Left ventricle myocardium inferior (tissue), 1 donor: Measurements from ENCODE around the gene BCAT1. TPM values are rescaled to one million over a fixed set of nuclear protein-coding genes. Genes with fewer than 3 reads are reported as not detected.
"Not testable (repeated sequence)": the region's sequence is repeated elsewhere in the genome, so short reads cannot be mapped to it uniquely, and the experiment has no call there.

ENCODE experiments used
- DNase-seq: peaks from one replicate; pipeline ENCODE4 v3.0.0-alpha.2; 2020
- H3K27ac ChIP-seq: fragments of 200-600 bp; replicated peaks from 2 replicates; pipeline ENCODE4 v1.8.0; 2021
- H3K27me3 ChIP-seq: fragments of 200-600 bp; 2 replicates; pipeline ENCODE4 v1.8.0; 2021; ENCODE audit warnings: low read depth
- H3K36me3 ChIP-seq: fragments of 200-600 bp; 2 replicates; pipeline ENCODE4 v1.8.0; 2021
- H3K4me1 ChIP-seq: fragments of 200-600 bp; 2 replicates; pipeline ENCODE4 v1.8.0; 2021
- H3K4me3 ChIP-seq: fragments of 200-600 bp; 2 replicates; pipeline ENCODE4 v1.8.0; 2021; ENCODE audit warnings: mild to moderate bottlenecking, moderate library complexity
- H3K9me3 ChIP-seq: fragments of 200-600 bp; replicated peaks from 2 replicates; pipeline ENCODE4 v1.8.0; 2021
- intact Hi-C: fragments of 100-400 bp; cut with micrococcal nuclease; formaldehyde crosslinking; loops from one replicate; pipeline ENCODE4 v1.11.0; 2022
- total RNA-seq: library from RNA; stranded (reverse); fragmentation: NEBNext Ultra II Directional; extraction: Animal tissue kit (Norgen Biotek cat#: 25700); gene quantifications from one replicate; pipeline ENCODE4 v1.2.1, GENCODE V29; 2021
- TF ChIP-seq, protein P1 (sequence below): fragments of 200-600 bp; IDR thresholded peaks from 2 replicates; pipeline ENCODE4 v1.8.0; 2021; ENCODE audit warnings: antibody characterized with exemption, mild to moderate bottlenecking, borderline replicate concordance
- donor health status: DM: no; HTN: yes; CAD: no; lungs with severe emphysema.

The BCAT1 gene
- total RNA-seq, 1 donor from 2014 or later = 4.3 TPM

DNA sequence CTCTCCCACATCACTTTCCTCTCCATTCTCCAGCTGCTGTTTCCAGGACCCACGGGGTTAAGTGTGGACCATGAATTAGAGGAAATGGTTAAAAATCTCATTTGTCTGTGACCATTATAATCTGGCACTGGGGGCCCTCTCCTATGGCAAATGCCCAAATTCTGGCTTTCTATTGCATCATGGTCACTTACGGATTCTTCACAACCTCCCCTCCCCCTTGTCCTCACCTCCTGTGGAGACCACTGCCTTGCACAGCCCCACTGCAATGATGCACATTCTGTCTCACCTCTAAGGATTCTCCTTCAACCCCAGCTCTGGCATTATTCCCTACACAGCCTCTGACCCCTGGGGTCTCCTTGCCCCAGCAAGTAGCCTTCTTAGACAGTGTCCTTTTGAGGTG lies 18.9 kb downstream of the BCAT1 start:
- Histone ChIP-seq H3K9me3 (peaks cover 10% of the 10 kb centered on the region), H3K4me3 (no peak overlapping the region), H3K36me3 (no peaks in the 10 kb centered on the region), H3K27ac (no peak overlapping the region), H3K27me3 (peaks cover 7% of the 10 kb centered on the region), H3K4me1 (no peaks in the 10 kb centered on the region)
- TF ChIP-seq, protein P1, sequence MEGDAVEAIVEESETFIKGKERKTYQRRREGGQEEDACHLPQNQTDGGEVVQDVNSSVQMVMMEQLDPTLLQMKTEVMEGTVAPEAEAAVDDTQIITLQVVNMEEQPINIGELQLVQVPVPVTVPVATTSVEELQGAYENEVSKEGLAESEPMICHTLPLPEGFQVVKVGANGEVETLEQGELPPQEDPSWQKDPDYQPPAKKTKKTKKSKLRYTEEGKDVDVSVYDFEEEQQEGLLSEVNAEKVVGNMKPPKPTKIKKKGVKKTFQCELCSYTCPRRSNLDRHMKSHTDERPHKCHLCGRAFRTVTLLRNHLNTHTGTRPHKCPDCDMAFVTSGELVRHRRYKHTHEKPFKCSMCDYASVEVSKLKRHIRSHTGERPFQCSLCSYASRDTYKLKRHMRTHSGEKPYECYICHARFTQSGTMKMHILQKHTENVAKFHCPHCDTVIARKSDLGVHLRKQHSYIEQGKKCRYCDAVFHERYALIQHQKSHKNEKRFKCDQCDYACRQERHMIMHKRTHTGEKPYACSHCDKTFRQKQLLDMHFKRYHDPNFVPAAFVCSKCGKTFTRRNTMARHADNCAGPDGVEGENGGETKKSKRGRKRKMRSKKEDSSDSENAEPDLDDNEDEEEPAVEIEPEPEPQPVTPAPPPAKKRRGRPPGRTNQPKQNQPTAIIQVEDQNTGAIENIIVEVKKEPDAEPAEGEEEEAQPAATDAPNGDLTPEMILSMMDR = no peak
- intact Hi-C loops = no loop called here
- no peak for DNase-seq

DNA sequence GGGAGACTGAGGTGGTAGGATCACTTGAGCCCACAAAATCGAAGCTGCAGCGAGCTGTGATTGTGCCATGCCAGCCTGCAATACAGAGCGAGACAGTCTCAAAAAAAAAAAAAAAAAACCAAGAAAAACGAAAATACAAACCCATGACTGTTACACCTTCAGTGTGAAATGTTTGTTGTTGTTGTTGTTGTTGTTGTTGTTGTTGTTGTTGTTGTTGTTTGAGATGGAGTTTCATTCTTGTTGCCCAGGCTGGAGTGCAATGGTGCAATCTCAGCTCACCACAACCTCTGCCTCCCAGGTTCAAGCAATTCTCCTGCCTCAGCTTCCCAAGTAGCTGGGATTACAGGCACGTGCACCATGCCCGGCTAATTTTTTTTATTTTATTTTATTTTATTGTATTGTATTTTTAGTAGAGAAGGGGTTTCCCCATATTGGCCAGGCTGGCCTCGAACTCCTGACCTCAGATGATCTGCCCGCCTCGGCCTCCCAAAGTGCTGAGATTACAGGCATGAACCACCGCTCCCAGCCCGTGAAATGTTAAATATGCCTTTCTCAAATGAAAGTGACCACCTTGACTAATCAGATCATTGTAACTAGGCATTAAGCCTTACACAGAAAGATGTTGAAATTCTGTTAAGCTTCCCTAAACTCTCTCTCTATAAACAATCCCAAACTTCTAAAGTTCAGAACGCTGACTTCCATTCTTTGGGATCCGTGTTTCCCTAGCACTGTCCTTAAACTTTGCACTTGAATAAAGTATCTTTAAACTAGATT lies 20.2 kb downstream of the BCAT1 start:
- DNase-seq, intact Hi-C loops, H3K27ac ChIP-seq, H3K4me1 ChIP-seq, H3K36me3 ChIP-seq, H3K9me3 ChIP-seq, H3K4me3 ChIP-seq, H3K27me3 ChIP-seq: not testable (repeated sequence)

DNA sequence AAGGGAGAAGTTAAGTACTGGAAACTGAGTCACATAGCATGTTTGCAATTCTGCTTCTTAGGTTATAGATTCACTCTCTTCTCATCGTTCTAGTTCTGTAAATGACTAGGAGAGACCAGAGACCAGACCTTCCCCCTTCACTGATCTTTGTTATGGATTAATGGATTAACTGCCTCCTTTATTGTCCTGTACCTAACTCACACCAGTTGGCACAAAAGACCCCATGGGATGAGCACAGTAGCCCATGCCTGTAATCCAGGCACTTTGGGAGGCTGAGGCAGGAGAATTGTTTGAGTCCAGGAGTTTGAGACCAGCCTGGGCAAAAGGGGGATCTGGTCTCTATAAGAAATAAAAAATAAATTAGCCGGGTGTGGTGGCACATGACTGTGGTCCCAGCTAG lies 20.8 kb downstream of the BCAT1 start:
- H3K4me3 ChIP-seq = no peak overlapping the region
- intact Hi-C loops = no loop called here

DNA sequence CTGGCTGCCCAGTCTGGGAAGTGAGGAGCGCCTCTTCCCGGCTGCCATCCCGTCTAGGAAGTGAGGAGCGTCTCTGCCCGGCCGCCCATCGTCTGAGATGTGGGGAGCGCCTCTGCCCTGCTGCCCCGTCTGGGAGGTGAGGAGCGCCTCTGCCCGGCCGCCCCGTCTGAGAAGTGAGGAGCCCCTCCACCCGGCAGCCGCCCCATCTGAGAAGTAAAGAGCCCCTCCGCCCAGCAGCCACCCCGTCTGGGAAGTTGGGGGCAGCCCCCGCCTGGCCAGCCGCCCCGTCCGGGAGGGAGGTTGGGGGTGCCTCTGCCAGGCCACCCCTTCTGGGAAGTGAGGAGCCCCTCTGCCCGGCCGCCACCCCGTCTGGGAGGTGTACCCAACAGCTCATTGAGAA lies 22.8 kb downstream of the BCAT1 start:
- DNase-seq = not testable (repeated sequence)

More for the DNA sequence above, 20.8 kb downstream of the BCAT1 start:
- no peaks in the 10 kb centered on the region for H3K36me3 ChIP-seq
- no peaks in the 10 kb centered on the region for H3K4me1 ChIP-seq
- H3K27me3 ChIP-seq = peaks cover 7% of the 10 kb centered on the region
- H3K27ac ChIP-seq = no peak overlapping the region
- no peak for DNase-seq
- TF ChIP-seq, protein P1 = no peak
- peaks cover 10% of the 10 kb centered on the region for H3K9me3 ChIP-seq

DNA sequence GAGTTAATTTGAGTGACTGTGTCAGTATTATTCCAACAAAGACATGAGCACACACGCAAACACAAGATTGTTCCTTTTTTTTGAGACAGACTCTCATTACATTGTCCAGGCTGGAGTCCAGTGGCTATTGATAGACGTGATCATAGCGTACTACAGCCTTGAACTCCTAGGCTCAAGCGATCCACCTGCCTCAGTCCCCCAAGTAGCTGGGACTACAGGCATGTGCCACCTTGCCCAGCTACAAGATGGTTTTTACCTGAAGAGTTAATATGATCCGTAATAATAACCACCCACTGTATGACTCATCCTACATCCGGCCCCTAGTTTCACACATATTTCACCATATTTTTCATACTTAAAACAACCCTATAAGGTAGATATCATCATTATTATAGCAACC lies 26.8 kb downstream of the BCAT1 start:
- H3K4me1 ChIP-seq = no peaks in the 10 kb centered on the region
- TF ChIP-seq, protein P1 = no peak
- no peaks in the 10 kb centered on the region for H3K36me3 ChIP-seq
- H3K9me3 ChIP-seq = no peaks in the 10 kb centered on the region
- intact Hi-C loops = no loop called here
- H3K4me3 ChIP-seq = no peak overlapping the region
- H3K27ac ChIP-seq = no peak overlapping the region
- DNase-seq = no peak
- no peaks in the 10 kb centered on the region for H3K27me3 ChIP-seq

More for the DNA sequence above, 22.8 kb downstream of the BCAT1 start:
- H3K9me3 ChIP-seq, intact Hi-C loops, H3K27ac ChIP-seq, H3K36me3 ChIP-seq, H3K4me3 ChIP-seq, H3K4me1 ChIP-seq, H3K27me3 ChIP-seq: not testable (repeated sequence)

DNA sequence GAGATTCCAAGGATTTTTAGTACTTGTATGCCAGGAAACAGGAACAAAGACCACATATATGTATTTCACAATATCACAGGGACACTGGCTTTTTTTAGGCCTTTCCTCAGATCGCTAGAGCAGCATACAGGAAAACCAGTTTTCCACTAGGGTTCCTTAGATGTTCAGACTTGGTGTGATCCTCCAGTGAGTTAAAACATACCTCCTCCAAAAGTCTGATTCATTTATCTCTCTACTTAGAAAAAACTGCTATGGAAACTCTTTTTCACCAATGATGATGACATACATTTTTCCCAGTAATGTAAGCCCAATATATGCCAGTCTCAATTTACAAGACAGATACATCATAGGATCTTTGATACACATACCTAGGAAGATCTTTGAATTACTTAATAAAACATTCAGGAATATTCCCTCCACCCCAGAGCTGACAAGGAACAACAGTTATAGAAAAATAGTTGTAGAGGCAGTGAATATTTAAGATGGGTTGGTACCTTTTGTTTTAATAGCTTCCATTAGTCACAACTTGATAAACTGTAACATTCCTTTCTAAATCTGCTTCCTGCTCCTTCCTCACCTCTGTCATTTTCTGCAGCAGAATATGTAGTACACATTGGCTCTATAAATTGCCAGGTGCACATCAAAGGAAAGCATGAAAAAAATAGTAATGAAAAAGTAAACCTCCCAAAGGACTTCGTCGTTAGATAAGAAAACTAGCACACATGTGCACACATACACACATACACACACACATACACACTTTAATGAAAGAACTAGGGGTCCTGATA lies 27.5 kb downstream of the BCAT1 start:
- Histone ChIP-seq H3K27ac (no peak overlapping the region), H3K27me3 (no peaks in the 10 kb centered on the region), H3K36me3 (no peaks in the 10 kb centered on the region), H3K9me3 (no peaks in the 10 kb centered on the region), H3K4me3 (no peak overlapping the region), H3K4me1 (no peaks in the 10 kb centered on the region)
- TF ChIP-seq, protein P1 = no peak
- DNase-seq = no peak
- intact Hi-C loops = no loop called here
